HG03045 (cell line): ENCODE data around the gene C8B.

Source experiments
- ATAC-seq: cut with Tn5 transposase; IDR thresholded peaks from one replicate; pipeline ENCODE4 v1.9.1; 2021; ENCODE audit warnings: mild to moderate bottlenecking, moderate library complexity; ENCODE audit not compliant: unreplicated experiment

The C8B gene

DNA sequence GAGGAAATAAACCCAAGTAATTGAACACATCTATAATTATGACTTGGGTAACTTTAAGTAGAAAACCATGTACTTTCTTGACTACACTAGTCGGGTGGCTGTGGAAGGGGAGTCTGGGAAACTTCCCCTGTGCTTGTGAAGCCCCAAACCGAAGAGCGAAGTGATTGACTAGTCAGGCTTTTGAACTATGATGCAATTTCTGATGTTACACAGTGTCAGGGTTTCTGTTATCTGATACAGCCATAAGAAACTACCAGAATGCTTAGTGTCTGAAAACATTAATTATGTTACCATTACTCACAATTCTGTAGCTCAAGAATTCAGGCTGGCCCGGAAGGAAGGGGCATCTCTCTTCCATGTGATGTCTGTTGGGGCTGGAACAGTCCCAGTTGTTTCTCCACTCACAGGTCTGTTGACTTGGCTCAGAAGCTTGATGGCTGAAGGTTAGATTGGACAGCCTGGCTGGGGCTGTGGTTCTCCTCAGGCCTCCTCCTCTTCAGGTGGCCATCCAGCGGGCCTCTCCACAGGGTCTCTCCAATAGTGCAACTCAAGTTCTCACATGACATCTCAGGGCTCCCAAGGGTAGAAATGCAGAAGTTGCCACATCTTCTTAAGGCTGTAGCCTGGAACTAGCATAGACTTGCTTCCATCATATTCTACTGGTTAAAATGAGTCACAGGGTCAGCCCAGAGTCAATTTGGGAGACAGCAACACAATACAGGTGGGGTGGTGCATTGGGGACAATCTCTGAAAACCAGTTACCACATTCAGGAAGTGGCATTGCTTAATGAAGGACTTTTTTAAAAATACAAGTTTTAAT lies 8.3 kb upstream of the C8B start:
- ATAC-seq = no peak

DNA sequence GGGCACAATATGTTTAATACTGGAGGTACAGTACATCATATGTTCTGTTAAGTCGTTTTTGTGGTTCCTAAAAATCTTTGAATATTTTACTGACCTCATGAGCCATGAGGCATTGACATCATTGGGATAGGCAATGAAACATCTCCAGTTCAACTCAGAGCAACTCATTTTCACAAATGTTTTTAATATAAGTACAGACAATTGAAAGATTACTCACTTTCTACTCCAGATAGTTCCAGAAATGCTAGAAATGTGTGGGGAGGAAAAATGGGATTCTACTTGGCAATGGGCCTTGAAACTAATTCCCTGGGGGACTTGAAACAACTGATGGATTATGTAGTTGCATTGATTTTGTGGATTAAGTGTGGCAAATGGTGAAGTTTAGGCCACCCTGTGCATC lies 7.2 kb upstream of the C8B start:
- no peak for ATAC-seq

DNA sequence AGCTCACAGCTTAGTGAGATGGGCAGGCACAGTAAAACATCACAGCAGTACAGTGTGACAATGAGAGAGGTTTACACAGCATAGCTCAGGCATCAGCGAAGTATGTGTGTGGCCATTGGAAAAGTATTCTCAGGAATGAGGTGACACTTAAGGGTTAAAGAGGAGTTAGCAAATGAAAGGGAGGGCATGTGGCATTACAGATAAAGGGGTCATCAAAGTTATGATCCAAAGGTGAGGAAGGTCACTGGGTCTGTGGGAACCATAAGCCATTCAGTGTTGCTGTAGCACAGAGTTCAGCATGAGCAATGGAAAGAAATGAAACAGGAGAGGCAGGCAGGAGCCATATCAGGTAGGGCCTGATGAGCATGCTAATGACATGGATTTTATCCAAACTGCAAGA lies 4.5 kb upstream of the C8B start:
- no peak for ATAC-seq

DNA sequence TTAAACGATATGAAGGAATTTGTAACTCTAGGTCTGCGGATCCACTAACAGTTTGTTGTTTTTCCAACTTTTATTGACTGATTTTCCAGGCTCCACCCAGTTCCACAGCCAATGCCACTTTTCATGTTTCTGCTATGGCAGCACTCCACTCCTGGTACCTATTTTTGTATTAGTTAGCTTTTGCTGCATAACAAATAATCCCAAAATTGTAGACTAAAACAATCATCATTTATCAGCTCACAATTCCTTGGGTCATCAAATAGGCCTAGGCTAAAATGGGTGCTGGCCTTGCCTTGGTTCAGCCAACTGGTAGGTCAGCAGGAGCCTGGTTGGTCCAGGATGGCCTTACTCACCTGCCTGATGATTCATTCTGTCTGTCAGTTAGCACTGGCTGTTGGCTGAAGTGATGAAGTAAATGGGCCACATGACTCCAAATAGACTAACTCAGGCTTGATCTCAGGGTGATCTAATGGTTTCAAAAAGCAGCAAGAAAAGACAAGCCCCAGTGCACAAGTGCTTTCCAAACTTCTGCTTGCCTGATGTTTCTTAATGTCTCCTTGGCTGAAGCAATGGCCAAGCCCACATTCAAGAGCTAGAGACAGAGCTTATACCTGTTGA lies 3.2 kb upstream of the C8B start:
- ATAC-seq = no peak

DNA sequence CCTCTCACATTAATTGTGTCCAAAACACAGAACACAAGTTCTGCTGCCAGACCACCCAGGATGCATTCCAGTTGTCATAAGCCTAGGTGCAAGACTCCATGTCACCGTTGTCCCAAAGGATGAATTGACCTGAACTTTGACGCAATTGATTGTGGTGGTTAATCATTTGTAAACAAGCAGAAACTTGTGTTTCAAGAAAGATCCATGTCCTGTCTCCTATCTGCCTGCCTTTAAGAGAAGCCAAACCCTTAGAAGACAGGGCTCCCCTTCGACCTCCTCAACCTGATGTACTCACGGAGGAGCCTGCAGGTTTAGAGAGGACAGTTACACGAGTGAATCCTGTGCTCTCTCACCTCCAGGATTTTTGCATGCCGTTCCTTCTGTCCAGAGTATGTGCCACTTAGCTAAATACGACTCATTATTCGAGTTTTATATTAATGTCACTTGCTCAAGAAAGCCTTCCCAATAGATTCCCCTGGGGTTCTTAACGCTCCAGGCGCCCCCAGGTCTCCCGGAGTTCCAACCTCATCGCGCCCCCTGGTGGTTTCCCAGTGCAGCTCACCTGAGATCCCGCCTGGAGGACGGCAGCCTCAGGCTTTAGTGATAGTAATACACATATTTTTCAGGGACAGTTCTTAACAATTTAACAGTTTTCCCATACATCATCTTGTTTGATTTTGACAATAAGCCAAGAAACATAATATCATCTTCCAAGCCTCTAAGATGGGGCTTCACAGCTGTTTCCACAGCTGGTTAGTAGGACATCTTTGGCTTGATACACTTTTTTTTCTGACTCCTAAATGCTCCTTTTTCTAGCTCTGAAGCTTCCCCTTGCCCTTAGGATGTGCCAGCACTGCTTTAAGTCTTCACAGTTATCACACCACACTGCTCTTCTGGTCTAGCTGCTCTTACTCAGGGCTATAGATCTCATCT lies 2.4 kb upstream of the C8B start:
- no peak for ATAC-seq

DNA sequence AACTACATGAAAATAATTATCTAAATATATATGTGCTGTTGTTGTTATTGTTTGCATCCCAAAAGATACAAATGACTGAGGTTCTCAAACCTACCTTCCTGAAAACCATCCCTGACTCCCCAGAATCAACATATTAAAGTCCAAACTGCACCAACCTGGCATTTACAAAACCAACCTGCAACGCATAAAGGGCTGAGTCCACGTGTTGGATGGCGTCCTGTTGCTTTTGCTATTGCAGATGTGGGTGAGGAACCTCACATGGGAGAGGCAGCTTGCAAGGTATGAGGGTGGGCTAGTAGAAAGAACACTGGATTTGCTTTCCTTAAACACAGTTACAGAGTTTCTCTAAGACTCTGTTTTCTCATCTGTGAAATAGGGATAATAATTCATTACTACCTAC lies 1.5 kb upstream of the C8B start:
- no peak for ATAC-seq

DNA sequence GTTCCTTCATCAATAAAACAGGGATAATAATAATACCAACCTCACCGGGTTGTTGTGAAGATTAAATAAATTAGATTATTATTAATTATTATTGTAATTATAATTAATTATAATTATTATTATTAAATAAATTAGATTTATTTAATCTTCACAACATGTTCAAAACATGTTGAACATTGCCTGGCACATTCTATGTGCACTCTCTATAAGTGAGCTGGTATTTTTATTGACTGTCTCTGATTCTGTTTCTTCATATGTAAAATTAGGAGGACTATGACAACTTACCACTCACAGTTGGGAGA lies 834 bp upstream of the C8B start:
- no peak for ATAC-seq

DNA sequence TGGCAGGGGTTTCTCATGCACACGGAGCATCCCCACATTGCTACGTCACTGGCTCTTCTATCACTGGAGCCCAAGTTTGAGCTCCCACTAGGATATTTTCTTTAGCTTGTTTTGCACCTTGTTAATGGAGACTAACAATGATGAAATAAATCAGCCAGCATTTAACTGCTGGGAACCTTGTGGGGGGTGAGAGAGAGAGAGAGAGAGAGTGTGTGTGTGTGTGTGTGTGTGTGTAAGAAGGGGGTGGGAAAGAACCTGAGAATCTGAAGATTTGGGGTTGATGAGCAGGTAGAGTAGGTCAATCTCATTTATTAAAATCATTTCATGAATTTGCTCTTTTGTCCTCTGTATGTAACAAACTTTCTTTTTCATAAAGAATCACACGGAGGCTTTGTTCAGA lies 624 bp downstream of the C8B start:
- ATAC-seq = no peak

DNA sequence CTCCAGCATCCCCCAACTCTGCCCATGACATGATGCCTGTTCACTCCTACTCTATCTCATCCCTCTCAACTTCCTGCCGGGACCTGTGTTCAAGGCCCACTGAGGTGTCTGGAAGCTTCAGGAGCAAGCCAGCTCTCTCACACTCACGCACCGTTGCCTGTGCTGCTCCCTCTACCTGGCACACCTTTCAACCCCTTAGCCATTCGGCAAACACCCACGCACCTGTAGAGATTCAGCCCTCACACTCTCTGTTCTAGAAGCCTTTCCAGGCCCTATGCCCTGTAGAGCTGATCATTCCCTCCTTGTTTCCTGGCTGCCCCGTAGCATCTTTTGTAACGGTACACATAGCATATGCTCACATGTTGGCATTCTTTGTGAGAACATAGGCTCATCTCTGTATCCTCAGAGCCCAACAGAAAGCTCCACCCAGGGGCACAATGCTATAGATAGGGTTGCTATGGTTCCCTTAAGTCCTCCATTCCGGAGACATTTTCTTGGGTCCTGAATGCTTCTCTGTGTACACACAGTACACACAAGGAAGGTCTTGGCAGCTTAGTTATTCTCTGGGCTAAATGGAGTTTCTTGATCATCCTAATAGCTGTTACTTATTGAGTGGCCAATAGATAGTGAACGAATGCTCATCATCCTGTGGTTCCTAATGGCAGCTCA lies 1.3 kb downstream of the C8B start:
- no peak for ATAC-seq

DNA sequence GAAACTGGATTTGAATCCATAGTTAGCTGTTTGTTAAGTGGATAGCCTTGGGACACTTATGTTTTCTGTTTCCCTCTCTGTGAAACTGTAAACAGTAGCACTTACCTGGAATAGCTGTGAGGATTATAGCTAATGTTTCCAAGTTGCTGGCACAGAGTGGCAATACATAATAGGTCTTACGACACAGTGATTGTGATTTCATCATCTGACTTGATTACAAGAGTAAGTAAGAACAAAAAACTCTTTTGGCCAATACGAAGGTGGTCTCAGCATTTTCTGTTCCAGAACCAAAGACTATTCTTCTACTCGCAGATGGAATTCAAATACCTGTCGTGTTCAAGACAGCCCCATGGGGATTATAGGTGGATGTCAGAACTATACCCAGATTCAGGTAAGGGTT lies 2.1 kb downstream of the C8B start:
- no peak for ATAC-seq

DNA sequence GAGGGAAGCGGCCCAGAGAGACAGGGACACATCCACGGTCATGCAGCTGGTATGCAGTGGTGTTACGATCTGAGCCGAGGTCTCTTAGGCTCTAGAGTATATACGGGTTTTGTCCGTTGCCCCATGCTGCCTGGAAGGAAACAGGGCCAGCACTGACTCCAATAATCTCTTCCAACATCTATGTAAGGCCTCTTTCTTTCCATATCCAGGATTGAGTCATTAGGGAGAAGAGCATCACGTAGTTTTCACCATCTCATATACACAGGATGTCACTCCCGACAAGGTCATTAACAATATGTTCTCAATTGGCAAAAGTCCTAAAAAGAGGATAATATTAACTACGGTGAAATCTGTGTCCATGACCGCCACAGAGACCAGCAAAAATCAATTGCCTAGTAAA lies 4.4 kb downstream of the C8B start:
- ATAC-seq = no peak

DNA sequence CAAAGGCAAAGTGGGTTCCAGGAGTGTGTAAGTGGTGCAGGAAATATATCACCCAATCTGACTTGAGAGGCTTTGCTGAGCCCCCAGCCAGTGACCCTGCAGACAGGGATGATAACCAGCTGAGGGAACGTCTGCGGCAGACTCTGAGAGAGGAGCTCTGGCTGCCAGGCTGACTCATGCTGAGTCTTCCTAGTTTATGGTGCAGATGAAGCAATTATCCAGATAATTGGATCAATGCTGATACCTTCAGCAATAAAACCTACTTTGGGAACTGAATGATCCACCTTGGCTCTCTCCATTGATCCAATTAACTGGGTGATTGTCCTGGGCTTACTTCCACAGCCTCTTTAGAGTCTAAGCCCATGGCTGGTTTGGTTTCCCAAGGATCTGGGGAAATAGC lies 7.3 kb downstream of the C8B start:
- ATAC-seq = no peak

DNA sequence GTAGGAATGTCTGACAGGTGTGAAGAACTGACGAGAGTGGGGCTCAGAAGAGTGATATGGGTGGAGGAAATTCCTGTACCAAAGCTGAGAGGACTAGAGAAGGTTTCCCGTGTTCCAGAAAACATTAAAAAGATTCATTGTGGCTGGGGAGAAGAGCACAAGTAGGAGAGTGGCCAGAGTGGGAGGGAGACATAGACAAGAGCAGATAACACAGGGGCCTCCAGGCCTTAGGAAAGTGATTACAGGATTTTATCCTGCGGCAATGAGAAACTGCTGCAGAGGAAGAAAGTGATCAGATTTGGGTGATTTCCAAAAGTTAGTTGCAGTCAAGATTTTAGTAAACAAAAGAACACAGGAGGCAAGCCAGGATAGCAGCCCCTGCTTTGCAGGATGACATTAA lies 7.9 kb downstream of the C8B start:
- ATAC-seq = no peak

DNA sequence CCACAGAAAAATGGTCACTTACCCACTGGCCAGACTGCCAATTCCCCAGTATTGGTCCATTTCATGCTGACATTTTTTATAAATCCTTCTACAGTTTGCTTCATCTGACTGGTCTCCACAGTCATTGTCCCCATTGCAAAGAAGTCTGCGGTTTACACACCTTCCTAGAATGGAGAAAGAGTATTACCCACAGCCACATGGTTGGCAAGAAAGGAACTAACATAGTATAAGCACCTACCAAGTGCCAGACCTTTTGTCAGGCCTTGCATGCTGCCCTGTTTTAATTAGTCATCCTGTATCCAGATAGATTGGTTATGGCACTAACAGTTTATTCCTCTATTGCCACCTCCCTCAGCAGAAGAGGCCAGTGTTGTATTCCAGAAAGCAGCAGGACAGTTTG lies 11.2 kb downstream of the C8B start:
- ATAC-seq = no peak

DNA sequence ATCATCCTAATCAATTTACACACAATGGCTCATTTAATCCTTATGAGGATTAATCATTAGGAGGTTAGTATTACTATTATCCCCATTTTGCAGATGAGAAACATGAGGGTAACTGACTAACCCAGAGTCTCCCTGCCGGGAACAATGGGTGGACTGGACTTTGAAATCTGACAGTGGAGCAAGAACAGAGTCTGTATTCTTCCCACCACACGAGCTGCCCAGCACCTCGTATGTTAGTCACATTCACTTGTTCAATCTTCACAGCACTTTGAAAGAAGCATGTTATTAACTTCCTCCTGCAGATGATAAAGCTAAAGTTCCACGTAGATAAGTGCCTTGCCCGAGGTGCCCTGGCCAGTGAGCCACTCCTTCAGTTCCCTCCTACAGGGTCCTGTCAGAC lies 12.4 kb downstream of the C8B start:
- no peak for ATAC-seq

DNA sequence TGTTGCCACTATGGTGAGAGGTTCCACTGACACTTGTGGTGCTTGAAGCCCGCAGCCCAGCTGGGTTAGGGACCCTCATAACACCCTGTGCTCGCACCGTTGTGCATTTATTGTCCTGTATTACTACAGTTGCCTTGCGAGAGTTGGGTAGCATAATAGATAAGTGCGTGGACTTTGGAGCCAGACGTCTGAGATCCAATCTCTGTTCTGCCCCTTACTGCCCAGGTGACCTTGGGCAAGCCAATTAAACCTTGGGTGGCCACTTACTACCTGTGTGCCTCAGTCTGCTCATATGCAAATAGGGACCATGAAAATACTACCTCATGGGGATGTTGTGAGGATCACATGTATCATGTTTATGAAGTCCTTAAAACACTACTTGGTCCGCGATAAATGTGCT lies 13.3 kb downstream of the C8B start:
- no peak for ATAC-seq

DNA sequence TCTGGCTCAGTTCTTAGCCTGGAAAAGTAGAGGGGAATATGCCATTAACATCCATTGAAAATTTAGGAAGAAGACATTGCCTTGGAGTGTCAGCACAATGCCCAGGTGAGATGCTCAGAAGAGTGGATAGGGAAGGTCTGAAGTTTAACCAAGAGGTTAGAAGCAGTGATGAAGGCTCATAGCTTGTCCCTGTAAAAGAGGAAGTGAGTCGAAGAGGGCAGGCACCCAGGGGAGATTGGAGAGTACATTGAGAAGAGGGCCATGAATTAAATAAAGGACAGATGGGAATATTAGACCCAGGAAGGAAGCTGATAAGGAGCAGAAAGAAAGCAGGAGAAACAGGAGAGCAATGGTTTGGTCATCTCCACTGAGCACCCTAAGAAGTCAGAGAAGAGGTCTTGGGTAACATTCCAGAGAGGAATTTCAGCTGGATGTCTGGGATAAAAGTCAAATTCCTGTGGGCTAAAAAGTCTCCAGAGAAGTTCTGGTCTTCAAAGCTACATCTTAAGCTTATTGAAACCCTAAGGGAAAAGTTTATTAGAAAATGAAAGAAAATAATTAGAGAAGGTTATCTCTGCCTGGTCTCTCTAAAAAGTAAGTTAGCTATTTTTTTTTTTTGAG lies 17.3 kb downstream of the C8B start:
- ATAC-seq = no peak

DNA sequence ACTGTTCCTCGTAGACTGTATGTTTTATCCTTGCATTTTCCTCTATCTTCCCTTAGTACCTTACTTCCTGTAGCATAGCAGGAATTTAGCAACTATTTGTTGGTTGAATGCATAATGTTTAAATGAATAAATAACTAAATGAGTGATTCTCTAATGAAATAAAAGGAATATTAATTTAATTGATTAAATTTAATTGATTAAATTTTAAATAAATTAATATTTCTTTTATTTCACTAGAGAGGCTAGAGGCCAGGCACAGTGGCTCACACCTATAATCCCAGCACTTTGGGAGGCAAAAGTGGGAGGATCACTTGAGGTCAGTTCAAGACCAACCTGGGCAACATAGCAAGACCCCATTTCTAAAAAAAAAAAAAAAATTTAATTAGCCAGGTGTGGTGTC lies 25.8 kb downstream of the C8B start:
- no peak for ATAC-seq

DNA sequence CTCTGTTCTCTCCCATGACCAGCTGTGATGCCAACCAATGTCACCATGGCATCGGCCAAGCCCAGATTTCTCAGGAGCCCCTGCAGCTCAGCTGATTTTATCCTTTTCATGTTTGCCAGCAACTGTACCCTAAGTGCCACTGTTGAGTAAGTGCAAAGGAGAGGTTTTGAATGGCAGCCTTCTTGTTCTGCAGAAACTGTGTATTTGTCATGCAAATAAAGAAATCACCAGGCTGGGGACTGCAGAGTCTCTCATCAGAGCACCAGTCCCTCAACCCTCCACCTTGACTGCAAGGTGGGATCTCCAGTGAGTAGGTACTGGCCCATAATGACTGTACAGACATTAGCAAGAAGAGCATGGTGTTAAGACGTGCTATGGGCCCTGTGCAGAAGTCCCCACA lies 26.6 kb downstream of the C8B start:
- no peak for ATAC-seq

DNA sequence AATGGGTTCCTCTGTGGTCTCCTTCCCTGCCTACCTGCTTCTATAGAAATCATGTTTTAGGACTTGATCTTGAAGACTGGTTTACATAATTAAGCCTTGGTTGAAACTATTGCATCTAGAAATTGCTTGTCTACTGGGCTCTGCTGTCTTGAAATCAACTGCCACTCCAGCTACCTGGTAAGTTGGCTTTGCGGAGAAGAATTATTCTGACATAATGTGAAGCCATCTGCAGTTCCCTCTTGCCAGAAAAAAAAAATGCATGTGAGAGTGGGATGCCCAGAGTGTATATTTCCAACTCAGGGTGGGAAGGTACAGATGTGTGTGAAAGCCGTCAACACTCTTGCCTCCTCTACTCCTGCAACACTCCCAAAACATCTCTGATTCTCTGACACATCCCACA lies 27.2 kb downstream of the C8B start:
- ATAC-seq = no peak

DNA sequence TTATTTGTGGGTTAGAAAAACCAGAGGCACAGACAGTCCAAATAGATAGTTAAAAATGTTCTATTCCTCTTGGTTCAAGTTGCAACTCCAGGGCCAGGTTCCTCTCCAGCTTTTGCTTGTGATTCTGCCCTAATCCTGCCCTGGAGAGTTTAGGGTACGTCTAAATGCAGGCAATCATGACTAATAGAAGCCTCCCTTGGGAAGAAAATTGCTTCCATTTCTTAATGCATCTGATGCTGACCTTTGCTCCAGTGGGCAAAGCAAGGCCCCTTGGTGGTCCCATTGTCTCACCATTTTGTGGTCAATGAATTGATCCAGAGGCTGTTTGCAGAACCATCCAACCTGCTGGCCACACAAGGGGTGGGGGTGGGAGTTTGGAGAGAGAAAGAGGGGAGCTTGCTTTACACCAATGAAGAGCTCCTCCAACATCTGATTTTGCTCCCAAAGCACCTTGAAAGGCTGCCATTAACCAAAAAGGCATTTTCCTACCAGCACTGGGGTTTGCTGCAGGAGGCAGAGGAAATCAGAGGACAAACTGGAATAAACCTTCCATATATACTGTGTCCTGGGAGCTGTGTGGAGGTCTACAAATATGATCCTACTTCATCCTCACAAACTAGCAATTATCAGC lies 31.3 kb downstream of the C8B start:
- ATAC-seq = no peak
